GM12875 (cell line): ENCODE data around the gene ABTB2.

ENCODE experiments used
- H3K4me3 ChIP-seq: one replicate; pipeline ENCODE4 v1.5.1; 2011; ENCODE audit warnings: low read depth, low read length, control low read depth
- CTCF ChIP-seq: IDR thresholded peaks from 2 replicates; pipeline ENCODE4 v1.5.1; 2011; ENCODE audit warnings: low read depth, mild to moderate bottlenecking, control low read depth, inconsistent platforms, low read length, moderate library complexity, borderline replicate concordance; ENCODE audit not compliant: insufficient read depth

The ABTB2 gene

GRCh38 chr11:34267013-34267412 lies 90.8 kb downstream of the ABTB2 start:
- no peak for TF ChIP-seq CTCF
- no peak overlapping the region for H3K4me3 ChIP-seq

GRCh38 chr11:34266090-34266912 lies 91.5 kb downstream of the ABTB2 start:
- no peak for TF ChIP-seq CTCF
- H3K4me3 ChIP-seq: no peak overlapping the region

- no peak for TF ChIP-seq CTCF
- H3K4me3 ChIP-seq: no peak overlapping the region
Measured at GRCh38 chr11:34264303-34265110, 93.3 kb downstream of the ABTB2 start.

GRCh38 chr11:34263441-34264091 lies 94.2 kb downstream of the ABTB2 start:
- no peak overlapping the region for H3K4me3 ChIP-seq
- no peak for TF ChIP-seq CTCF

GRCh38 chr11:34262531-34263081 lies 95.2 kb downstream of the ABTB2 start:
- H3K4me3 ChIP-seq: no peak overlapping the region
- no peak for TF ChIP-seq CTCF

- no peak overlapping the region for H3K4me3 ChIP-seq
- no peak for TF ChIP-seq CTCF
Measured at GRCh38 chr11:34261820-34262219, 96.0 kb downstream of the ABTB2 start.
